HepG2 (cell line): ENCODE measurements around the gene PYGO2. TPM values are rescaled to one million over a fixed set of nuclear protein-coding genes. Genes with fewer than 3 reads are reported as not detected.

Experiments
- DNMT1 ChIP-seq: sonication (generic); formaldehyde crosslinking; IDR thresholded peaks from 2 replicates; pipeline ENCODE4 v1.5.1; 2020; ENCODE audit warnings: mild to moderate bottlenecking, missing genetic modification reagents
- E2F1 ChIP-seq: sonication (generic); formaldehyde crosslinking; IDR thresholded peaks from 2 replicates; pipeline ENCODE4 v1.5.0; 2020; ENCODE audit warnings: missing genetic modification reagents
- FOXK2 ChIP-seq: fragments of 450-650 bp; IDR thresholded peaks from 2 replicates; pipeline ENCODE4 v1.6.1; 2016
- GABPB1 ChIP-seq: IDR thresholded peaks from 2 replicates; pipeline ENCODE4 v1.6.1; 2016; ENCODE audit warnings: mild to moderate bottlenecking, missing genetic modification reagents, moderate library complexity, missing compliant biosample characterization
- GTF2F1 ChIP-seq: fragments of 150-350 bp; IDR thresholded peaks from 2 replicates; pipeline ENCODE4 v1.6.1; 2014; ENCODE audit warnings: low read length
- MLXIP ChIP-seq: sonication (generic); formaldehyde crosslinking; IDR thresholded peaks from 2 replicates; pipeline ENCODE4 v1.9.0; 2021; ENCODE audit warnings: missing genetic modification reagents, borderline replicate concordance
- NFRKB ChIP-seq: fragments of 450-650 bp; IDR thresholded peaks from 2 replicates; pipeline ENCODE4 v1.6.1; 2017
- PCBP2 ChIP-seq: fragments of 200-400 bp; formaldehyde crosslinking; optimal IDR thresholded peaks from 2 replicates; pipeline ENCODE3; 2018; ENCODE audit warnings: low read length, low read depth; ENCODE audit not compliant: poor library complexity, severe bottlenecking
- SAP130 ChIP-seq: IDR thresholded peaks from 2 replicates; pipeline ENCODE4 v1.6.1; 2016; ENCODE audit warnings: low read depth
- TBL1XR1 ChIP-seq: fragments of 150-350 bp; IDR thresholded peaks from 2 replicates; pipeline ENCODE4 v1.6.1; 2014; ENCODE audit warnings: borderline replicate concordance, low read length; ENCODE audit not compliant: partially characterized antibody
- XBP1 ChIP-seq: sonication (generic); formaldehyde crosslinking; IDR thresholded peaks from 2 replicates; pipeline ENCODE4 v1.5.0; 2020; ENCODE audit warnings: missing genetic modification reagents
- YEATS4 ChIP-seq: sonication (generic); formaldehyde crosslinking; IDR thresholded peaks from 2 replicates; pipeline ENCODE4 v1.4.0; 2020; ENCODE audit warnings: missing genetic modification reagents, borderline replicate concordance
- YY1 ChIP-seq: IDR thresholded peaks from 2 replicates; pipeline ENCODE4 v1.6.1; 2011; ENCODE audit warnings: low read length, low read depth, moderate library complexity, mild to moderate bottlenecking; ENCODE audit not compliant: insufficient read depth, insufficient replicate concordance
- ZBTB10 ChIP-seq: sonication (generic); formaldehyde crosslinking; IDR thresholded peaks from 2 replicates; pipeline ENCODE4 v1.4.0; 2020; ENCODE audit warnings: missing genetic modification reagents, borderline replicate concordance
- ZBTB34 ChIP-seq: sonication (generic); formaldehyde crosslinking; IDR thresholded peaks from 2 replicates; pipeline ENCODE4 v1.8.0; 2022; ENCODE audit warnings: mild to moderate bottlenecking, missing genetic modification reagents
- ZNF557 ChIP-seq: sonication (generic); formaldehyde crosslinking; IDR thresholded peaks from 2 replicates; pipeline ENCODE4 v1.4.0; 2020; ENCODE audit warnings: missing genetic modification reagents
- ZNF558 ChIP-seq: sonication (generic); formaldehyde crosslinking; IDR thresholded peaks from 2 replicates; pipeline ENCODE4 v1.9.0; 2022; ENCODE audit warnings: mild to moderate bottlenecking, missing genetic modification reagents, borderline replicate concordance
- ZNF607 ChIP-seq: sonication (generic); formaldehyde crosslinking; IDR thresholded peaks from 2 replicates; pipeline ENCODE4 v1.5.1; 2020; ENCODE audit warnings: missing genetic modification reagents, mild to moderate bottlenecking, borderline replicate concordance
- ZNF629 ChIP-seq: sonication (generic); formaldehyde crosslinking; conservative IDR thresholded peaks from 2 replicates; pipeline ENCODE4 v1.5.0; 2020; ENCODE audit warnings: missing genetic modification reagents
- ZNF784 ChIP-seq: sonication (generic); formaldehyde crosslinking; IDR thresholded peaks from 2 replicates; pipeline ENCODE4 v1.5.1; 2020; ENCODE audit warnings: missing genetic modification reagents, mild to moderate bottlenecking, borderline replicate concordance
- polyA plus RNA-seq, 8 experiments: library from polyadenylated mRNA; depleted of rRNA in 3 of 8; stranded (reverse) in 7 of 8; unstranded in 1 of 8; fragments of >200 nt; fragmentation: Illumina TruSeq in 4 of 8; extraction: Trizol in 4 of 8; gene quantifications; 2 replicates each; pipeline versions ENCODE4 v1.2.1 to v1.2.3, GENCODE V29; 2011 to 2016; ENCODE audit warnings: low read depth in 4 of 8, missing spikeins in 1 of 8, mixed read lengths in 1 of 8; ENCODE audit not compliant: insufficient read depth in 1 of 8
- total RNA-seq, 5 experiments: library from RNA; depleted of rRNA; stranded (reverse); fragments of >200 nt; fragmentation: Illumina TruSeq; extraction: Trizol; gene quantifications; 2 replicates each; pipeline ENCODE4 v1.2.3, GENCODE V29; 2016; ENCODE audit warnings: low read depth in 1 of 5

Gene PYGO2
- total and polyA plus RNA-seq, 2 of the 13 experiments (the other 11 are each of a cell fraction or from before 2014, with no cell fraction given) = 20.3 to 21.8 TPM

- no peak for TF ChIP-seq E2F1 (CRISPR knock-in tag)
- 0 out of 2 replicates have a peak, but pooled peaks have one; percentile 16 for TF ChIP-seq ZNF607
- no peak for TF ChIP-seq PCBP2
- TF ChIP-seq ZNF629 (CRISPR knock-in tag) = no peak
- TF ChIP-seq MLXIP (CRISPR knock-in tag) = no peak
- TF ChIP-seq YEATS4 (CRISPR knock-in tag) = no peak
- no peak for TF ChIP-seq XBP1 (CRISPR knock-in tag)
- no peak for TF ChIP-seq ZNF784 (CRISPR knock-in tag)
- no peak for TF ChIP-seq ZNF557 (CRISPR knock-in tag)
- TF ChIP-seq SAP130 (CRISPR knock-in tag) = no peak; the same call in 1 of the 2 replicates
- no peak for TF ChIP-seq TBL1XR1
- TF ChIP-seq ZNF558 (CRISPR knock-in tag) = no peak
- no peak for TF ChIP-seq ZBTB34 (CRISPR knock-in tag)
- TF ChIP-seq DNMT1 (CRISPR knock-in tag) = no peak
- no peak for TF ChIP-seq GTF2F1
- TF ChIP-seq GABPB1 (CRISPR knock-in tag) = no peak; the same call in 1 of the 2 replicates
- no peak for TF ChIP-seq FOXK2
- no peak for TF ChIP-seq NFRKB
- no peak for TF ChIP-seq ZBTB10 (CRISPR knock-in tag)
- TF ChIP-seq YY1 = peak; percentile 11
Measured at GRCh38 chr1:155001675-155002463, 40.3 kb upstream of the PYGO2 start (continued).
